Spleen (tissue), 11 donors: ENCODE results near the gene BRD1. TPM values are rescaled to one million over a fixed set of nuclear protein-coding genes. Genes with fewer than 3 reads are reported as not detected.

Experiments
- DNase-seq: peaks from one replicate; pipeline ENCODE4 v3.0.0-alpha.2; 2020
- H3K27ac ChIP-seq, 8 donors: fragments of 200-600 bp; sonication (generic) in 7 of 8; 1 replicate in 4 of 8; 2 replicates in 4 of 8; pipeline versions ENCODE4 v1.5.0 to v1.8.0; 2016 to 2021; ENCODE audit warnings: inconsistent platforms in 4 of 8, mild to moderate bottlenecking in 4 of 8, moderate library complexity in 1 of 8
- H3K27me3 ChIP-seq, 7 donors: fragments of 200-600 bp; sonication (generic) in 6 of 7; replicated peaks in 1 of 7; 1 replicate in 4 of 7; 2 replicates in 3 of 7; pipeline versions ENCODE4 v1.5.0 to v1.8.0; 2016 to 2021; ENCODE audit warnings: inconsistent platforms in 3 of 7, mild to moderate bottlenecking in 1 of 7
- H3K36me3 ChIP-seq, 6 donors: fragments of 200-600 bp; sonication (generic) in 5 of 6; 1 replicate in 4 of 6; 2 replicates in 2 of 6; pipeline versions ENCODE4 v1.5.0 to v1.8.0; 2016 to 2021; ENCODE audit warnings: inconsistent platforms in 2 of 6
- H3K4me1 ChIP-seq, 6 donors: fragments of 200-600 bp; sonication (generic) in 5 of 6; 1 replicate in 3 of 6; 2 replicates in 3 of 6; pipeline versions ENCODE4 v1.5.0 to v1.8.0; 2016 to 2021; ENCODE audit warnings: inconsistent platforms in 3 of 6
- H3K4me3 ChIP-seq, 8 donors: fragments of 200-600 bp; sonication (generic) in 7 of 8; 1 replicate in 4 of 8; 2 replicates in 4 of 8; pipeline versions ENCODE4 v1.5.0 to v1.8.0; 2016 to 2021; ENCODE audit warnings: inconsistent platforms in 4 of 8, mild to moderate bottlenecking in 4 of 8, moderate library complexity in 2 of 8
- H3K9me3 ChIP-seq, 8 donors: fragments of 200-600 bp; sonication (generic) in 7 of 8; 1 replicate in 4 of 8; 2 replicates in 4 of 8; pipeline versions ENCODE4 v1.5.0 to v1.8.0; 2016 to 2021; ENCODE audit warnings: inconsistent platforms in 4 of 8
- POLR2A ChIP-seq, 3 donors: fragments of 450-650 bp; IDR thresholded peaks; one replicate each; pipeline ENCODE4 v1.5.1; 2017; ENCODE audit warnings: antibody characterized with exemption in 3 of 3, mild to moderate bottlenecking in 1 of 3
- POLR2AphosphoS5 ChIP-seq, 3 donors: sonication (generic); formaldehyde crosslinking; IDR thresholded peaks; one replicate each; pipeline ENCODE4 v1.5.1; 2017; ENCODE audit warnings: antibody characterized with exemption in 3 of 3
- WGBS, 5 donors: extraction: QIAGEN DNeasy Blood & Tissue Kit in 3 of 5; methylation state at CpG; one replicate each; pipeline versions ENCODE4 v1.1.5 to v1.1.7; 2013 to 2018; 5-methylcytosine and 5-hydroxymethylcytosine counted together
- intact Hi-C: fragments of 100-400 bp; cut with DNase I; formaldehyde crosslinking; loops from one replicate; pipeline ENCODE4 v1.15.0; 2023; ENCODE audit warnings: low total_unique reads
- polyA plus RNA-seq, 3 donors: library from polyadenylated mRNA; stranded (reverse); fragments of 200-250 nt; gene quantifications; one replicate each; pipeline ENCODE4 v1.2.1, GENCODE V29; 2013
- total RNA-seq, 7 donors: library from RNA; depleted of rRNA in 3 of 7; stranded (reverse); fragments of >200 nt in 3 of 7; fragmentation: NEBNext Ultra II Directional in 4 of 7; extraction: Animal tissue kit (Norgen Biotek cat#: 25700) in 4 of 7; gene quantifications; one replicate each; pipeline versions ENCODE4 v1.1.0 to v1.2.1, GENCODE V29; 2016 to 2021
- TF ChIP-seq, protein P1 (sequence below), 11 experiments: fragments of 200-600 bp in 7 of 11; fragments of 450-650 bp in 4 of 11; sonication (generic) in 4 of 11; IDR thresholded peaks in 8 of 11; conservative IDR thresholded peaks in 3 of 11; 1 replicate in 7 of 11; 2 replicates in 4 of 11; pipeline versions ENCODE4 v1.4.0 to v1.8.0; 2016 to 2021; ENCODE audit warnings: antibody characterized with exemption in 11 of 11, inconsistent platforms in 4 of 11, mild to moderate bottlenecking in 1 of 11
- donor health status: healthy with polysubstance abuse.
- donor health status: DM: no; HTN: no; CAD: no; lungs with moderate emphysema.
- donor health status: DM: no; HTN: no; CAD: no.
- donor health status: Bipolar disorder and iron deficiency.
- donor health status: healthy.
- donor health status: DM: no; HTN: no; CAD: no.
- donor health status: DM: yes; HTN: yes; CAD: no.

The BRD1 gene
- total and polyA plus RNA-seq, 10 donors, result 14.2 to 59.6 (median 37.4) TPM

GRCh38 chr22:49749227-49749626 is 78.4 kb downstream of the BRD1 start:
- 75 to 94% (median 85%) methylated on average over 2 to 9 of the region's 9 CpGs for WGBS, 5 donors
- no peak for DNase-seq
- H3K36me3 ChIP-seq, result no peaks in the 10 kb centered on the region

DNA sequence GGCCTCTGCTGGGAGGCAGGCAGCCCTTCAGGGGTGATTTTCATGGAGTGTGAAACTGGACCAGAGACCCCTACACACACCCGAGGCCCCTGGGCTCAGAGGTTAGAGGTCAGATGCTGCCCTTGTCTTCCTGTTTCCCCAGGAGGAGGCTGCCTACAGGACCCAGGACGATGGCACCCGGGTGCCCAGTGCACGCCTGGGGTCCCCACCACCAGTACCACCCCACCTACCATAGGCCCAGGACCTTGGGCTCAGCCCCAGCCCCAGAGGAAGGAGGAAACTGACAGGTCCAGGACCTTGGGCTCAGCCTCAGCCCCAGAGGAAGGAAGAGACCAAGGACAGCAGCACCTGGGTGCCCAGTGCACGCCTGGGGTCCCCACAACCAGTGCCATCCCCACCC is 79.2 kb downstream of the BRD1 start:
- intact Hi-C loops, result no loop called here
- WGBS, 5 donors, result 60 to 73% (median 67%) methylated on average over 2 to 5 of the region's 5 CpGs
- Histone ChIP-seq H3K4me1 (no peaks in the 10 kb centered on the region), H3K36me3 (no peaks in the 10 kb centered on the region), H3K4me3 (no peak overlapping the region), H3K9me3 (peaks cover 15 to 52% (median 46%) of the 10 kb centered on the region in 8 donors), H3K27me3 (peaks cover 0 to 34% (median 7%) of the 10 kb centered on the region in 7 donors), H3K27ac (no peak overlapping the region)
- TF ChIP-seq, protein P1, sequence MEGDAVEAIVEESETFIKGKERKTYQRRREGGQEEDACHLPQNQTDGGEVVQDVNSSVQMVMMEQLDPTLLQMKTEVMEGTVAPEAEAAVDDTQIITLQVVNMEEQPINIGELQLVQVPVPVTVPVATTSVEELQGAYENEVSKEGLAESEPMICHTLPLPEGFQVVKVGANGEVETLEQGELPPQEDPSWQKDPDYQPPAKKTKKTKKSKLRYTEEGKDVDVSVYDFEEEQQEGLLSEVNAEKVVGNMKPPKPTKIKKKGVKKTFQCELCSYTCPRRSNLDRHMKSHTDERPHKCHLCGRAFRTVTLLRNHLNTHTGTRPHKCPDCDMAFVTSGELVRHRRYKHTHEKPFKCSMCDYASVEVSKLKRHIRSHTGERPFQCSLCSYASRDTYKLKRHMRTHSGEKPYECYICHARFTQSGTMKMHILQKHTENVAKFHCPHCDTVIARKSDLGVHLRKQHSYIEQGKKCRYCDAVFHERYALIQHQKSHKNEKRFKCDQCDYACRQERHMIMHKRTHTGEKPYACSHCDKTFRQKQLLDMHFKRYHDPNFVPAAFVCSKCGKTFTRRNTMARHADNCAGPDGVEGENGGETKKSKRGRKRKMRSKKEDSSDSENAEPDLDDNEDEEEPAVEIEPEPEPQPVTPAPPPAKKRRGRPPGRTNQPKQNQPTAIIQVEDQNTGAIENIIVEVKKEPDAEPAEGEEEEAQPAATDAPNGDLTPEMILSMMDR (IDR thresholded peaks at IDR 0.05 in 8 of 11, conservative IDR thresholded peaks at IDR 0.05 in 3 of 11), result no peak
- TF ChIP-seq POLR2A (IDR thresholded peaks at IDR 0.05) (no peak), POLR2AphosphoS5 (IDR thresholded peaks at IDR 0.05) (no peak)
- no peak for DNase-seq

More at GRCh38 chr22:49749227-49749626, 78.4 kb downstream of the BRD1 start:
- Histone ChIP-seq H3K9me3 (peaks cover 15 to 45% (median 40%) of the 10 kb centered on the region in 8 donors), H3K27me3 (peaks cover 0 to 41% (median 7%) of the 10 kb centered on the region in 7 donors), H3K27ac (no peak overlapping the region), H3K4me3 (no peak overlapping the region), H3K4me1 (no peaks in the 10 kb centered on the region)
- TF ChIP-seq POLR2A (IDR thresholded peaks at IDR 0.05) (no peak), POLR2AphosphoS5 (IDR thresholded peaks at IDR 0.05) (no peak)
- TF ChIP-seq, protein P1 (IDR thresholded peaks at IDR 0.05 in 8 of 11, conservative IDR thresholded peaks at IDR 0.05 in 3 of 11), result no peak
- intact Hi-C loops, result no loop called here

- Histone ChIP-seq H3K9me3 (peaks cover 17 to 60% (median 52%) of the 10 kb centered on the region in 8 donors), H3K4me1 (no peaks in the 10 kb centered on the region), H3K36me3 (no peaks in the 10 kb centered on the region), H3K27ac (no peak overlapping the region), H3K4me3 (no peak overlapping the region), H3K27me3 (peaks cover 0 to 31% (median 7%) of the 10 kb centered on the region in 7 donors)
- intact Hi-C loops, result no loop called here
- TF ChIP-seq POLR2AphosphoS5 (IDR thresholded peaks at IDR 0.05) (no peak), POLR2A (IDR thresholded peaks at IDR 0.05) (no peak)
- TF ChIP-seq, protein P1 (IDR thresholded peaks at IDR 0.05 in 8 of 11, conservative IDR thresholded peaks at IDR 0.05 in 3 of 11), result no peak
- DNase-seq, result no peak
- 65 to 86% (median 81%) methylated on average over 3 of the region's 3 CpGs for WGBS, 5 donors
These were observed 80.0 kb downstream of the BRD1 start for GRCh38 chr22:49747716-49748115.

DNA sequence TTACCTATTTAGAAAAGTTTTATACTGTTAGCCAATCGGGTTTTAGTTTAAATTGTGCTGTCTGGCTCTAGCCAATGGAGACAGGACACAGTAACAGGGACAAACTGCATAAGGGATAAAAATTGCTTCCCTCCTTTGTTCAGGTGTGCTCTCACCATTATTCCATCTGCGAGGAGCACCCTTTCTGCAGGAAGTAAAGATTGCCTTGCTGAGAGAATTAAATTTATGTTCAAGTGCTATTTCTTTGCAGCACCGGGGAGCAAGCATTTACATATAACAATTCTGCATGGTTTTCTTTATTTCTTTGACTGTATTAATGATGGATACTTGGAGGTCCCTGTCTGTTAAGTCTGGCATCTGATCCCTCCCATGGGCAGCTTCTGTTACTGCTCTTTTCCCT is 80.5 kb downstream of the BRD1 start:
- H3K4me1 ChIP-seq, result no peaks in the 10 kb centered on the region
- TF ChIP-seq POLR2A (IDR thresholded peaks at IDR 0.05) (no peak), POLR2AphosphoS5 (IDR thresholded peaks at IDR 0.05) (no peak)
- TF ChIP-seq, protein P1 (IDR thresholded peaks at IDR 0.05 in 8 of 11, conservative IDR thresholded peaks at IDR 0.05 in 3 of 11), result no peak
- H3K27me3 ChIP-seq, result peaks cover 0 to 31% (median 7%) of the 10 kb centered on the region in 7 donors
- H3K9me3 ChIP-seq, result peaks cover 17 to 62% (median 52%) of the 10 kb centered on the region in 8 donors
- no peak overlapping the region for H3K4me3 ChIP-seq
- no peaks in the 10 kb centered on the region for H3K36me3 ChIP-seq
- no peak overlapping the region for H3K27ac ChIP-seq
- DNase-seq, result no peak
- WGBS, 5 donors, result 85 to 96% (median 94%) methylated on average over 3 of the region's 3 CpGs
- intact Hi-C loops, result no loop called here
